CD14-positive monocyte (primary cell): Measurements from ENCODE around the gene HNRNPCL2. TPM values are rescaled to one million over a fixed set of nuclear protein-coding genes. Genes with fewer than 3 reads are reported as not detected.

Experiments
- polyA plus RNA-seq, 3 donors: library from polyadenylated mRNA; depleted of rRNA in 1 of 3; unstranded in 2 of 3; stranded (reverse) in 1 of 3; fragments of 300-500 nt in 2 of 3; fragments of >200 nt in 1 of 3; fragmentation: Illumina TruSeq in 2 of 3; gene quantifications; 1 replicate in 2 of 3; 2 replicates in 1 of 3; pipeline ENCODE4 v1.2.3, GENCODE V29; 2012 to 2021

Gene HNRNPCL2
- polyA plus RNA-seq, 3 donors = not detected

Other genes starting within 250 kb of the HNRNPCL2 start
- not detected for gene PRAMEF4, start 230.7 kb downstream of the HNRNPCL2 start, polyA plus RNA-seq
- not detected for gene PRAMEF10, start 218.6 kb downstream of the HNRNPCL2 start, polyA plus RNA-seq
- not detected for gene PRAMEF7, start 200.2 kb downstream of the HNRNPCL2 start, polyA plus RNA-seq
- not detected for gene PRAMEF6, start 169.3 kb downstream of the HNRNPCL2 start, polyA plus RNA-seq
- gene PRAMEF27, start 60.3 kb downstream of the HNRNPCL2 start, polyA plus RNA-seq = not detected
- gene HNRNPCL3, start 56.1 kb downstream of the HNRNPCL2 start, polyA plus RNA-seq = not detected
- gene PRAMEF25, start 46.1 kb downstream of the HNRNPCL2 start, polyA plus RNA-seq = not detected
- gene PRAMEF26, start 39.2 kb upstream of the HNRNPCL2 start, polyA plus RNA-seq = not detected
- not detected for gene HNRNPCL4, start 48.8 kb upstream of the HNRNPCL2 start, polyA plus RNA-seq
- not detected for gene PRAMEF9, start 55.0 kb upstream of the HNRNPCL2 start, polyA plus RNA-seq
- not detected for gene PRAMEF13, start 84.6 kb upstream of the HNRNPCL2 start, polyA plus RNA-seq
- not detected for gene PRAMEF18, start 109.3 kb upstream of the HNRNPCL2 start, polyA plus RNA-seq
- not detected for gene PRAMEF5, start 137.3 kb upstream of the HNRNPCL2 start, polyA plus RNA-seq
- not detected for gene PRAMEF8, start 168.3 kb upstream of the HNRNPCL2 start, polyA plus RNA-seq
- not detected for gene PRAMEF33, start 186.7 kb upstream of the HNRNPCL2 start, polyA plus RNA-seq
- gene PRAMEF15, start 198.7 kb upstream of the HNRNPCL2 start, polyA plus RNA-seq = not detected
- gene PRAMEF14, start 230.3 kb upstream of the HNRNPCL2 start, polyA plus RNA-seq = not detected